ENCODE data around the gene DROSHA. TPM values are rescaled to one million over a fixed set of nuclear protein-coding genes. Genes with fewer than 3 reads are reported as not detected.

Gene DROSHA
- total RNA-seq, 1 donor from 2014 or later: 97.3 TPM

GRCh38 chr5:31372124-31372523 is 159.8 kb downstream of the DROSHA start:
- DNase-seq (ENCODE audit: extremely low spot score, unreplicated experiment): no peak
- Mint-ChIP-seq H3K4me1 (ENCODE audit: unreplicated experiment) (no peaks in the 10 kb centered on the region), H3K4me3 (no peak overlapping the region), H3K36me3 (no peaks in the 10 kb centered on the region), H3K27ac (no peak overlapping the region), H3K27me3 (peaks cover 15% of the 10 kb centered on the region), H3K9me3 (no peaks in the 10 kb centered on the region)
- TF ChIP-seq, protein P1, sequence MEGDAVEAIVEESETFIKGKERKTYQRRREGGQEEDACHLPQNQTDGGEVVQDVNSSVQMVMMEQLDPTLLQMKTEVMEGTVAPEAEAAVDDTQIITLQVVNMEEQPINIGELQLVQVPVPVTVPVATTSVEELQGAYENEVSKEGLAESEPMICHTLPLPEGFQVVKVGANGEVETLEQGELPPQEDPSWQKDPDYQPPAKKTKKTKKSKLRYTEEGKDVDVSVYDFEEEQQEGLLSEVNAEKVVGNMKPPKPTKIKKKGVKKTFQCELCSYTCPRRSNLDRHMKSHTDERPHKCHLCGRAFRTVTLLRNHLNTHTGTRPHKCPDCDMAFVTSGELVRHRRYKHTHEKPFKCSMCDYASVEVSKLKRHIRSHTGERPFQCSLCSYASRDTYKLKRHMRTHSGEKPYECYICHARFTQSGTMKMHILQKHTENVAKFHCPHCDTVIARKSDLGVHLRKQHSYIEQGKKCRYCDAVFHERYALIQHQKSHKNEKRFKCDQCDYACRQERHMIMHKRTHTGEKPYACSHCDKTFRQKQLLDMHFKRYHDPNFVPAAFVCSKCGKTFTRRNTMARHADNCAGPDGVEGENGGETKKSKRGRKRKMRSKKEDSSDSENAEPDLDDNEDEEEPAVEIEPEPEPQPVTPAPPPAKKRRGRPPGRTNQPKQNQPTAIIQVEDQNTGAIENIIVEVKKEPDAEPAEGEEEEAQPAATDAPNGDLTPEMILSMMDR (conservative IDR thresholded peaks at IDR 0.05): no peak

DNA sequence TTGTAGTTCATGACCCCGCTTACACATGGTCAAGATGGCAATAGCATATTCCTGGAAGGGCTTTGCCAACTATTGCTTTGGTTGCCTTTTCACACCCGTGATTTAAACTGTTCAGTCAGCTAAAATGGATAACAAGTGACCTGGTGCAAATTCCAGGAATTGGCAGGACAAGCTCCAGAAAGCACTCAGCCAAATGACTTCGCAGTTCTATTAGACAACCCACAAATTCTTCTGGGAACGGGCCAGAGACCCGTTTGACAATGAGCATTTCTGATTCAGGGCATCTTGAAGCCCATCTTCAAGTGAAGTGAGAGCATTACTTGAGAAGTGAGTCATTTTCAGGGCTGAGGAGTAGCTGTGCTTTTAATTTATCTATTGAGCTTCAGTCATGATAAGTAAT is 165.0 kb downstream of the DROSHA start:
- H3K27me3 Mint-ChIP-seq: peaks cover 9% of the 10 kb centered on the region
- H3K9me3 Mint-ChIP-seq: peaks cover 5% of the 10 kb centered on the region
- H3K27ac Mint-ChIP-seq: no peak overlapping the region
- H3K36me3 Mint-ChIP-seq: no peaks in the 10 kb centered on the region
- TF ChIP-seq, protein P1 (conservative IDR thresholded peaks at IDR 0.05): no peak
- H3K4me1 Mint-ChIP-seq (ENCODE audit: unreplicated experiment): no peaks in the 10 kb centered on the region
- DNase-seq (ENCODE audit: extremely low spot score, unreplicated experiment): no peak
- H3K4me3 Mint-ChIP-seq: no peak overlapping the region

- H3K27me3 Mint-ChIP-seq: peaks cover 1% of the 10 kb centered on the region
- no peaks in the 10 kb centered on the region for H3K36me3 Mint-ChIP-seq
- no peak overlapping the region for H3K27ac Mint-ChIP-seq
- no peak overlapping the region for H3K4me3 Mint-ChIP-seq
- TF ChIP-seq, protein P1 (conservative IDR thresholded peaks at IDR 0.05): no peak
- no peaks in the 10 kb centered on the region for H3K4me1 Mint-ChIP-seq (ENCODE audit: unreplicated experiment)
- no peak for DNase-seq (ENCODE audit: extremely low spot score, unreplicated experiment)
- H3K9me3 Mint-ChIP-seq: peaks cover 5% of the 10 kb centered on the region
These were observed 166.1 kb downstream of the DROSHA start for GRCh38 chr5:31365776-31366175.

GRCh38 chr5:31364881-31365636 is 166.8 kb downstream of the DROSHA start:
- DNase-seq (ENCODE audit: extremely low spot score, unreplicated experiment): no peak
- no peaks in the 10 kb centered on the region for H3K4me1 Mint-ChIP-seq (ENCODE audit: unreplicated experiment)
- no peak overlapping the region for H3K27ac Mint-ChIP-seq
- H3K4me3 Mint-ChIP-seq: no peak overlapping the region
- no peaks in the 10 kb centered on the region for H3K27me3 Mint-ChIP-seq
- H3K36me3 Mint-ChIP-seq: no peaks in the 10 kb centered on the region
- H3K9me3 Mint-ChIP-seq: peaks cover 5% of the 10 kb centered on the region
- TF ChIP-seq, protein P1 (conservative IDR thresholded peaks at IDR 0.05): no peak

DNA sequence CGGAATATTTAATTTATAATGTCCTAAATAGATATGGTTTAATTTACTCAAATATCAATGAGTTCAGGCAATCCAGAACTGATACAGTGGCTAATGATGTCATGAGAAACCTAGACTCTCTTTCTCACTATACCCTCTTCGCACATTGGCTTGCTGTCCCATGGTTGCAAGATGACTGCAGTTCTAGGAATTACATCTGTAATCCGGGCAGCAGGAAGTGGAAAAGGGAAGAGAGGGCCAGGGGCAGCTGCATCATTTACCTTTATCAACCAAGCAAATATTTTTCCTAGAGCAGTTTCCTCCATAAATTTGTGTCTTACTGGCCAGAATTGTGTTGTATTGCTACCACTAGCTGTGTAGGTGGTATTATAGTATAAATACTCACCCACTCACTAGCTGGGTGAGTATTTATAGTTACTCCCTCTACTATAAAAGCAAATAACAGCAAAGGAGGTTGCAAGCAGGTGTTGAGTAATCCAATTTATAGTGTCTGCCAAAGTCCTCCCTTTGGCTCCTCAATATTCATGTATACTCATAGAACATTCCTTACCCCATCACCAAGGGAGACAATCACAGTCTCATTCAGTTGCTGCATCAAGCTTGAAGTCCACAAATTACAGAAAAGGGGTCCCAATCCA is 168.8 kb downstream of the DROSHA start:
- Mint-ChIP-seq H3K27ac (no peak overlapping the region), H3K4me3 (no peak overlapping the region), H3K4me1 (ENCODE audit: unreplicated experiment) (no peaks in the 10 kb centered on the region), H3K27me3 (no peaks in the 10 kb centered on the region), H3K9me3 (peaks cover 5% of the 10 kb centered on the region), H3K36me3 (no peaks in the 10 kb centered on the region)
- no peak for DNase-seq (ENCODE audit: extremely low spot score, unreplicated experiment)
- TF ChIP-seq, protein P1 (conservative IDR thresholded peaks at IDR 0.05): no peak
